HepG2 (cell line): ENCODE measurements around the gene USP12. TPM values are rescaled to one million over a fixed set of nuclear protein-coding genes. Genes with fewer than 3 reads are reported as not detected.
A peak's percentile ranks its signal among the peaks of the same experiment; 100 is the strongest.

Experiments used
- ATAC-seq: fragments of 200-7000 bp; cut with Tn5 transposase; 3 replicates; pipeline ENCODE4 v1.9.1; 2020; ENCODE audit warnings: mild to moderate bottlenecking, moderate library complexity
- BruUV-seq: library from RNA; stranded (reverse); fragments of 400-500 nt; replicated peaks from 2 replicates; lab custom pipeline; 2021; lab: Mats Ljungman, UMichigan
- CTCF ChIA-PET: fragments of 300-600 bp; formaldehyde crosslinking; extraction: SDS; loops from one replicate; lab custom pipeline; 2021; ENCODE audit warnings: low total read pairs, inconsistent platforms, low intra/inter-chr PET ratio; lab: Yijun Ruan, JAX
- POLR2A ChIA-PET: fragments of 350-600 bp; sonication (Branson Sonifier 250); formaldehyde crosslinking; loops from one replicate; lab custom pipeline; 2020; ENCODE audit warnings: antibody characterized with exemption, inconsistent platforms; lab: Yijun Ruan, JAX
- DNase-seq: peaks from one replicate; pipeline ENCODE4 v3.0.0-alpha.2; 2015; ENCODE audit warnings: low spot score
- FAIRE-seq: peaks from 3 replicates; lab custom pipeline; 2011; peaks lifted over from hg19 to GRCh38; lab: Jason Lieb, UNC
- H2AFZ ChIP-seq: one replicate; pipeline ENCODE4 v1.6.1; 2011; ENCODE audit warnings: low read length, inconsistent platforms
- H3K27ac ChIP-seq: fragments of 300-600 bp; 3 replicates; pipeline ENCODE4 v1.8.0; 2011; ENCODE audit warnings: mixed run types, mild to moderate bottlenecking, mixed read lengths, low read length, inconsistent platforms; ENCODE audit not compliant: insufficient read depth; ENCODE audit errors: extremely low read length
- H3K27me3 ChIP-seq, 2 experiments: fragments of 200-600 bp in 1 of 2; 2 replicates in 1 of 2; 3 replicates in 1 of 2; pipeline versions ENCODE4 v1.6.0 to v1.8.0; 2011; ENCODE audit warnings: low read length in 2 of 2, mild to moderate bottlenecking in 2 of 2, moderate library complexity in 2 of 2, inconsistent platforms in 1 of 2; ENCODE audit not compliant: insufficient read depth in 2 of 2, control insufficient read depth in 1 of 2
- H3K36me3 ChIP-seq, 2 experiments: fragments of 200-600 bp in 1 of 2; replicated peaks in 1 of 2; 2 replicates in 1 of 2; 3 replicates in 1 of 2; pipeline versions ENCODE4 v1.5.1 to v1.8.0; 2011; ENCODE audit warnings: low read length in 2 of 2, inconsistent platforms in 1 of 2; ENCODE audit not compliant: insufficient read depth in 2 of 2, control insufficient read depth in 1 of 2
- H3K4me1 ChIP-seq: 2 replicates; pipeline ENCODE4 v1.5.1; 2012; ENCODE audit warnings: low read length, inconsistent platforms; ENCODE audit not compliant: insufficient read depth
- H3K4me2 ChIP-seq: 2 replicates; pipeline ENCODE4 v1.6.0; 2011; ENCODE audit warnings: low read depth, low read length, inconsistent platforms
- H3K4me3 ChIP-seq, 3 experiments: fragments of 200-600 bp in 1 of 3; sonication (generic), shearing (Covaris generic) in 1 of 3; replicated peaks in 1 of 3; 2 replicates each; pipeline ENCODE4 v1.5.1; 2011 to 2016; ENCODE audit warnings: low read length in 3 of 3, inconsistent platforms in 2 of 3, low read depth in 2 of 3, mild to moderate bottlenecking in 2 of 3, control low read depth in 1 of 3, mixed read lengths in 1 of 3; ENCODE audit not compliant: insufficient read depth in 1 of 3
- H3K79me2 ChIP-seq: one replicate; pipeline ENCODE4 v1.6.1; 2011; ENCODE audit warnings: low read length, inconsistent platforms; ENCODE audit not compliant: insufficient read depth
- H3K9ac ChIP-seq: 2 replicates; pipeline ENCODE4 v1.6.0; 2011; ENCODE audit warnings: mild to moderate bottlenecking, low read depth, low read length, inconsistent platforms; ENCODE audit not compliant: insufficient read depth
- H3K9me3 ChIP-seq: 2 replicates; pipeline ENCODE4 v1.5.1; 2012; ENCODE audit warnings: mild to moderate bottlenecking, low read length
- H4K20me1 ChIP-seq: 2 replicates; pipeline ENCODE4 v1.6.0; 2011; ENCODE audit warnings: inconsistent platforms, mild to moderate bottlenecking, low read length, moderate library complexity; ENCODE audit not compliant: insufficient read depth
- ATF7-NPFF ChIP-seq: sonication (generic); formaldehyde crosslinking; IDR thresholded peaks from 2 replicates; pipeline ENCODE4 v1.8.1; 2023; ENCODE audit warnings: mild to moderate bottlenecking, low read depth, missing genetic modification reagents, moderate library complexity
- ELF4 ChIP-seq: sonication (generic); formaldehyde crosslinking; IDR thresholded peaks from 2 replicates; pipeline ENCODE4 v1.5.0; 2020; ENCODE audit warnings: missing genetic modification reagents, mild to moderate bottlenecking, moderate library complexity, borderline replicate concordance
- MTA3 ChIP-seq: sonication (generic); formaldehyde crosslinking; IDR thresholded peaks from 2 replicates; pipeline ENCODE4 v1.4.0; 2020; ENCODE audit warnings: missing genetic modification reagents
- NCOA2 ChIP-seq: sonication (generic); formaldehyde crosslinking; IDR thresholded peaks from 2 replicates; pipeline ENCODE4 v1.8.0; 2022; ENCODE audit warnings: inconsistent platforms
- NR2F2 ChIP-seq: IDR thresholded peaks from 2 replicates; pipeline ENCODE4 v1.6.1; 2012; ENCODE audit warnings: low read depth, inconsistent platforms, borderline replicate concordance
- SOX5 ChIP-seq: IDR thresholded peaks from 2 replicates; pipeline ENCODE4 v1.6.1; 2016; ENCODE audit warnings: borderline replicate concordance
- ZFP82 ChIP-seq: sonication (generic); formaldehyde crosslinking; IDR thresholded peaks from 2 replicates; pipeline ENCODE4 v1.5.1; 2020; ENCODE audit warnings: mild to moderate bottlenecking, missing genetic modification reagents, borderline replicate concordance
- ZNF180 ChIP-seq: sonication (generic); formaldehyde crosslinking; IDR thresholded peaks from 2 replicates; pipeline ENCODE4 v1.4.0; 2020; ENCODE audit warnings: low read depth, missing genetic modification reagents, borderline replicate concordance
- ZNF264 ChIP-seq: sonication (generic); formaldehyde crosslinking; IDR thresholded peaks from 2 replicates; pipeline ENCODE4 v1.4.0; 2020; ENCODE audit warnings: missing genetic modification reagents
- WGBS: methylation state at CpG from one replicate; pipeline ENCODE4 v1.1.6; 2017; ENCODE audit warnings: low lambda C conversion rate; 5-methylcytosine and 5-hydroxymethylcytosine counted together
- in situ Hi-C: cut with HindIII; loops from 2 replicates; pipeline ENCODE4 v1.10.0; 2017; ENCODE audit warnings: low pct_unique_long_range_greater_than_20kb; ENCODE audit not compliant: extremely low pct_ligation_motif_present
- intact Hi-C: fragments of 100-400 bp; cut with micrococcal nuclease; formaldehyde crosslinking; loops from one replicate; pipeline ENCODE4 v1.10.0; 2022; ENCODE audit not compliant: unreplicated experiment
- polyA plus RNA-seq, 8 experiments: library from polyadenylated mRNA; depleted of rRNA in 3 of 8; stranded (reverse) in 7 of 8; unstranded in 1 of 8; fragments of >200 nt; fragmentation: Illumina TruSeq in 4 of 8; extraction: Trizol in 4 of 8; gene quantifications; 2 replicates each; pipeline versions ENCODE4 v1.2.1 to v1.2.3, GENCODE V29; 2011 to 2016; ENCODE audit warnings: low read depth in 4 of 8, missing spikeins in 1 of 8, mixed read lengths in 1 of 8; ENCODE audit not compliant: insufficient read depth in 1 of 8
- total RNA-seq, 5 experiments: library from RNA; depleted of rRNA; stranded (reverse); fragments of >200 nt; fragmentation: Illumina TruSeq; extraction: Trizol; gene quantifications; 2 replicates each; pipeline ENCODE4 v1.2.3, GENCODE V29; 2016; ENCODE audit warnings: low read depth in 1 of 5
- TF ChIP-seq, protein P1 (sequence below): sonication (generic); formaldehyde crosslinking; IDR thresholded peaks from 2 replicates; pipeline ENCODE4 v1.5.1; 2020; ENCODE audit warnings: mild to moderate bottlenecking, moderate library complexity, missing genetic modification reagents
- TF ChIP-seq, protein P2 (sequence below): sonication (generic); formaldehyde crosslinking; IDR thresholded peaks from 2 replicates; pipeline ENCODE4 v1.4.0; 2020; ENCODE audit warnings: missing genetic modification reagents

The USP12 gene
- total and polyA plus RNA-seq, 2 of the 13 experiments (the other 11 are each of a cell fraction or from before 2014, with no cell fraction given) = 9.8 to 19.5 TPM

DNA sequence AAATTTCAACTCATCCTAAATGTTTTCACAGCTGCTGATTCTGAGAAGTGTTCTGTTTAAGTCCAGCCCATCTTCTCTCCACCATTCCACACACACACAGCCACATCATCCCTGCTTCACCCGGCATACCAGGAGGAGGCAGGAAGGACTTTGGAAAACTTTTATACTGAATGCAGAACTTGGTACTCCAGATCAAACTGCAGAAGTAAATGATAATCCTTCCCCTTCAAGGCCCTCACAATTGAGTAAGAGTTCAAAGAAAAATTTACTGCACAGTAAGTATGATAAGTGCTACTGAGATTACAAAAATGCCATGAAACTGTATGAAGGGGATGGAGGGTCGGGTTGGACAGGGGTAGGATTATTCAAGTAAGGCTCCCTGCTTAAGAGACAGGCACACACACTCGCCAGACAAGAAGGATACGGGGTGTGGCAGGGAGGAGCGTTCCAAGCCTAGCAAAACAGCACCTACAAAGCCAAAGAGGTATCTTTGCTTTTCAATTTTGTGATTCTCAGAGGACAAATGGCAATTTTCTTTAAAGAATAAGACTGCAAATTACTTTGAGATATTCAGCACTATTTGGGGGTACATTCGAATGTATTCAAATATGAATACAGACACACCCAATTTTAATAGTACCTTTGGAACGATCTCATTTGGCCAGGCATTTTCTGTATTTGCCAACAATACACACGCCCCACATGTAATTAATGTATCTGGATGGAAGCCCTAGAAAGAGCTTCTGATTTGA, 2.5 kb downstream of the USP12 start:
- Histone ChIP-seq H3K79me2 (peaks cover 62% of the 10 kb centered on the region), H2AFZ (no peak overlapping the region), H3K9me3 (no peaks in the 10 kb centered on the region), H3K4me1 (peaks cover 33% of the 10 kb centered on the region), H3K4me3 (no peak overlapping the region; a peak in 1 of 6 replicates), H3K4me2 (peak overlapping the region; percentile 90), H3K36me3 (no peaks in the 10 kb centered on the region), H3K27me3 (no peaks in the 10 kb centered on the region; a peak in 1 of 5 replicates), H3K27ac (no peak overlapping the region), H4K20me1 (peaks cover 5% of the 10 kb centered on the region), H3K9ac (no peak overlapping the region)
- POLR2A ChIA-PET = no interaction called here
- in situ Hi-C loops (no loop called here), intact Hi-C loops (loop anchor here (5.0 kb wide), 1 partner anchor 37 kb away; no protein-coding TSS in a partner anchor)
- no peak for TF ChIP-seq MTA3 (CRISPR knock-in tag)
- FAIRE-seq = no peak
- no TSS peak for BruUV-seq
- no peak for ATAC-seq
- DNase-seq = no peak
- CTCF ChIA-PET = no interaction called here
- WGBS = 86% methylated on average over 8 of the region's 8 CpGs

DNA sequence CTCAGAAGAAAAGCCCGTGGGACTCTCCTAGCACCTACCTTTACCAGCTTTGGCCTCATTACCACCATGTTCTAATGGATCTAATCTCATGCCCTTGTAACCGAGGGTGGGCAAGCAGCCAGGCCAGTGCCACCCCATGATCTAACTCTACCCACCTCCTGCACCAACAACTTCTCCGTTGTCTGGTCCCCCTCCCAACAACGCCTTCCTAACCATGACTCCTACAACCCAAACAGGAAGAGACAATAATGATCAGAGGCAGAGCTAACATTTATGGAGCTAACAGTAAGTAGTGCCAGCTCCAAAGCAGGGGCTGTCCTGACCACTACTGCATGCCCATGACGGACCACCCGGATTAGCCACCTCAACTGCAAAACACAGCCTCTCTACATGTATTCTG, 3.5 kb downstream of the USP12 start:
- in situ Hi-C loops (no loop called here), intact Hi-C loops (loop anchor here (5.0 kb wide), 1 partner anchor 36 kb away; no protein-coding TSS in a partner anchor)
- Histone ChIP-seq H3K79me2 (peaks cover 72% of the 10 kb centered on the region), H3K9ac (no peak overlapping the region), H2AFZ (no peak overlapping the region), H3K4me3 (no peak overlapping the region), H3K4me1 (peaks cover 33% of the 10 kb centered on the region), H3K27me3 (no peaks in the 10 kb centered on the region; a peak in 1 of 5 replicates), H3K36me3 (no peaks in the 10 kb centered on the region), H3K4me2 (0 out of 2 replicates have a peak overlapping the region, but pooled peaks have one; percentile 24), H3K27ac (no peak overlapping the region), H4K20me1 (peaks cover 5% of the 10 kb centered on the region), H3K9me3 (no peaks in the 10 kb centered on the region)
- no peak for FAIRE-seq
- TF ChIP-seq ELF4 (no peak), ATF7-NPFF (CRISPR knock-in tag) (no peak), NR2F2 (no peak), NCOA2 (CRISPR knock-in tag) (no peak), ZNF264 (CRISPR knock-in tag) (no peak), ZFP82 (CRISPR knock-in tag) (no peak), ZNF180 (CRISPR knock-in tag) (no peak), SOX5 (no peak)
- TF ChIP-seq, protein P1, sequence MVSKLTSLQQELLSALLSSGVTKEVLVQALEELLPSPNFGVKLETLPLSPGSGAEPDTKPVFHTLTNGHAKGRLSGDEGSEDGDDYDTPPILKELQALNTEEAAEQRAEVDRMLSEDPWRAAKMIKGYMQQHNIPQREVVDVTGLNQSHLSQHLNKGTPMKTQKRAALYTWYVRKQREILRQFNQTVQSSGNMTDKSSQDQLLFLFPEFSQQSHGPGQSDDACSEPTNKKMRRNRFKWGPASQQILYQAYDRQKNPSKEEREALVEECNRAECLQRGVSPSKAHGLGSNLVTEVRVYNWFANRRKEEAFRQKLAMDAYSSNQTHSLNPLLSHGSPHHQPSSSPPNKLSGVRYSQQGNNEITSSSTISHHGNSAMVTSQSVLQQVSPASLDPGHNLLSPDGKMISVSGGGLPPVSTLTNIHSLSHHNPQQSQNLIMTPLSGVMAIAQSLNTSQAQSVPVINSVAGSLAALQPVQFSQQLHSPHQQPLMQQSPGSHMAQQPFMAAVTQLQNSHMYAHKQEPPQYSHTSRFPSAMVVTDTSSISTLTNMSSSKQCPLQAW (CRISPR knock-in tag) = no peak
- TF ChIP-seq, protein P2, sequence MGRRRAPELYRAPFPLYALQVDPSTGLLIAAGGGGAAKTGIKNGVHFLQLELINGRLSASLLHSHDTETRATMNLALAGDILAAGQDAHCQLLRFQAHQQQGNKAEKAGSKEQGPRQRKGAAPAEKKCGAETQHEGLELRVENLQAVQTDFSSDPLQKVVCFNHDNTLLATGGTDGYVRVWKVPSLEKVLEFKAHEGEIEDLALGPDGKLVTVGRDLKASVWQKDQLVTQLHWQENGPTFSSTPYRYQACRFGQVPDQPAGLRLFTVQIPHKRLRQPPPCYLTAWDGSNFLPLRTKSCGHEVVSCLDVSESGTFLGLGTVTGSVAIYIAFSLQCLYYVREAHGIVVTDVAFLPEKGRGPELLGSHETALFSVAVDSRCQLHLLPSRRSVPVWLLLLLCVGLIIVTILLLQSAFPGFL (CRISPR knock-in tag) = no peak
- ATAC-seq = no peak
- CTCF ChIA-PET = no interaction called here
- POLR2A ChIA-PET = no interaction called here
- WGBS = 85% methylated on average over 6 of the region's 6 CpGs
- no peak for DNase-seq
- no TSS peak for BruUV-seq
